CD14-positive monocyte (primary cell): ENCODE results near the gene RAB11FIP3. TPM values are rescaled to one million over a fixed set of nuclear protein-coding genes. Genes with fewer than 3 reads are reported as not detected.

Source experiments
- DNase-seq, 3 donors: peaks; one replicate each; pipeline ENCODE4 v3.0.0-alpha.2; 2011 to 2022
- H2AFZ ChIP-seq: 2 replicates; pipeline ENCODE4 v1.6.0; 2012; ENCODE audit warnings: mild to moderate bottlenecking, low read depth, low read length, inconsistent platforms; ENCODE audit not compliant: insufficient read depth, poor library complexity, severe bottlenecking
- H3K27ac ChIP-seq, 2 donors: 1 replicate in 1 of 2; 2 replicates in 1 of 2; pipeline ENCODE4 v1.5.1; 2012 to 2013; ENCODE audit warnings: low read length in 2 of 2, control low read depth in 1 of 2, inconsistent platforms in 1 of 2, low read depth in 1 of 2, mild to moderate bottlenecking in 1 of 2
- H3K27me3 ChIP-seq, 2 donors: one replicate each; pipeline versions ENCODE4 v1.6.0 to v1.6.1; 2011 to 2013; ENCODE audit warnings: low read length in 2 of 2; ENCODE audit not compliant: control insufficient read depth in 2 of 2, insufficient read depth in 2 of 2
- H3K36me3 ChIP-seq, 2 donors: replicated peaks in 1 of 2; 1 replicate in 1 of 2; 2 replicates in 1 of 2; pipeline versions ENCODE4 v1.5.1 to v1.6.1; 2012 to 2013; ENCODE audit warnings: low read length in 2 of 2, control low read depth in 1 of 2, inconsistent platforms in 1 of 2, mild to moderate bottlenecking in 1 of 2; ENCODE audit not compliant: insufficient read depth in 2 of 2, control insufficient read depth in 1 of 2
- H3K4me1 ChIP-seq, 2 donors: 1 replicate in 1 of 2; 2 replicates in 1 of 2; pipeline versions ENCODE4 v1.5.1 to v1.6.1; 2012 to 2013; ENCODE audit warnings: low read length in 2 of 2, control low read depth in 1 of 2, inconsistent platforms in 1 of 2, mild to moderate bottlenecking in 1 of 2, moderate library complexity in 1 of 2; ENCODE audit not compliant: insufficient read depth in 2 of 2, control insufficient read depth in 1 of 2
- H3K4me2 ChIP-seq: replicated peaks from 2 replicates; pipeline ENCODE3; 2012; ENCODE audit warnings: low read length, moderate library complexity, mild to moderate bottlenecking; ENCODE audit not compliant: poor library complexity, severe bottlenecking; ENCODE audit errors: extremely low read depth
- H3K4me3 ChIP-seq, 3 experiments: fragments of 200-600 bp in 1 of 3; sonication (generic) in 1 of 3; replicated peaks in 1 of 3; 1 replicate in 2 of 3; 2 replicates in 1 of 3; pipeline ENCODE4 v1.5.1; 2011 to 2013; ENCODE audit warnings: low read length in 3 of 3, mild to moderate bottlenecking in 3 of 3, control low read depth in 2 of 3, low read depth in 2 of 3, inconsistent platforms in 1 of 3, moderate library complexity in 1 of 3
- H3K79me2 ChIP-seq: 2 replicates; pipeline ENCODE4 v1.6.0; 2012; ENCODE audit warnings: mild to moderate bottlenecking, control low read depth, inconsistent platforms, low read length, moderate library complexity; ENCODE audit not compliant: insufficient read depth
- H3K9ac ChIP-seq: 2 replicates; pipeline ENCODE4 v1.6.0; 2017; ENCODE audit warnings: low read length, mild to moderate bottlenecking; ENCODE audit not compliant: insufficient read depth, poor library complexity, severe bottlenecking
- H3K9me3 ChIP-seq, 2 donors: replicated peaks in 1 of 2; 1 replicate in 1 of 2; 2 replicates in 1 of 2; pipeline versions ENCODE4 v1.5.1 to v1.6.1; 2012 to 2013; ENCODE audit warnings: low read length in 2 of 2, control low read depth in 1 of 2; ENCODE audit not compliant: control insufficient read depth in 1 of 2, insufficient read depth in 1 of 2
- H4K20me1 ChIP-seq: 2 replicates; pipeline ENCODE4 v1.6.0; 2012; ENCODE audit warnings: mild to moderate bottlenecking, low read length, control low read depth, moderate library complexity; ENCODE audit not compliant: insufficient read depth
- H3K27ac Mint-ChIP-seq, 7 donors: one replicate each; pipeline ENCODE4 v1.8.0; 2020; ENCODE audit warnings: mild to moderate bottlenecking in 7 of 7, mixed read lengths in 7 of 7, moderate library complexity in 6 of 7, inconsistent platforms in 2 of 7
- H3K27me3 Mint-ChIP-seq, 3 donors: one replicate each; pipeline ENCODE4 v1.8.0; 2021 to 2022; ENCODE audit warnings: low read depth in 3 of 3, mild to moderate bottlenecking in 3 of 3, mixed read lengths in 3 of 3, moderate library complexity in 3 of 3, inconsistent platforms in 1 of 3
- H3K36me3 Mint-ChIP-seq, 2 donors: one replicate each; pipeline ENCODE4 v1.8.0; 2020; ENCODE audit warnings: mixed read lengths in 2 of 2, inconsistent platforms in 1 of 2, mild to moderate bottlenecking in 1 of 2
- H3K4me1 Mint-ChIP-seq: one replicate; pipeline ENCODE4 v1.8.0; 2020; ENCODE audit warnings: mild to moderate bottlenecking, mixed read lengths
- H3K4me3 Mint-ChIP-seq, 2 donors: one replicate each; pipeline ENCODE4 v1.8.0; 2020; ENCODE audit warnings: mild to moderate bottlenecking in 2 of 2, mixed read lengths in 2 of 2, moderate library complexity in 1 of 2
- H3K9me3 Mint-ChIP-seq, 7 donors: one replicate each; pipeline ENCODE4 v1.8.0; 2020 to 2022; ENCODE audit warnings: mixed read lengths in 7 of 7, mild to moderate bottlenecking in 6 of 7, moderate library complexity in 6 of 7, inconsistent platforms in 2 of 7
- CTCF ChIP-seq: fragments of 200-600 bp; IDR thresholded peaks from one replicate; pipeline ENCODE4 v1.8.0; 2022; ENCODE audit warnings: antibody characterized with exemption, mild to moderate bottlenecking
- WGBS: methylation state at CpG from one replicate; pipeline ENCODE4 v1.1.5; 2013; ENCODE audit warnings: missing lambda C conversion rate; ENCODE audit not compliant: insufficient coverage; 5-methylcytosine and 5-hydroxymethylcytosine counted together
- intact Hi-C, 2 donors: fragments of 100-400 bp; cut with micrococcal nuclease; formaldehyde crosslinking; loops; one replicate each; pipeline versions ENCODE4 v1.15.0 to v1.15.1; 2023
- polyA plus RNA-seq, 3 donors: library from polyadenylated mRNA; depleted of rRNA in 1 of 3; unstranded in 2 of 3; stranded (reverse) in 1 of 3; fragments of 300-500 nt in 2 of 3; fragments of >200 nt in 1 of 3; fragmentation: Illumina TruSeq in 2 of 3; gene quantifications; 1 replicate in 2 of 3; 2 replicates in 1 of 3; pipeline ENCODE4 v1.2.3, GENCODE V29; 2012 to 2021

Gene RAB11FIP3
- polyA plus RNA-seq, 3 donors = 0.37 to 7.5 (median 0.49) TPM

GRCh38 chr16:523097-523741 is 97.8 kb downstream of the RAB11FIP3 start:
- Mint-ChIP-seq H3K9me3 (no peaks in the 10 kb centered on the region), H3K4me3 (no peak overlapping the region), H3K27me3 (peaks cover 0 to 2% (median 1%) of the 10 kb centered on the region in 3 donors), H3K27ac (peak overlapping the region in 1 of 7 donors; percentile 26), H3K4me1 (peaks cover 18% of the 10 kb centered on the region), H3K36me3 (no peaks in the 10 kb centered on the region)
- H3K4me1 ChIP-seq = peaks cover 12 to 22% of the 10 kb centered on the region in 2 donors
- no peak overlapping the region for H3K4me3 ChIP-seq
- H3K27me3 ChIP-seq = no peaks in the 10 kb centered on the region
- peaks cover 10% of the 10 kb centered on the region for H3K79me2 ChIP-seq
- peaks cover 8% of the 10 kb centered on the region for H4K20me1 ChIP-seq
- no peaks in the 10 kb centered on the region for H3K36me3 ChIP-seq
- no peak overlapping the region for H3K9ac ChIP-seq
- no peaks in the 10 kb centered on the region for H3K9me3 ChIP-seq
- H3K27ac ChIP-seq = no peak overlapping the region
- H3K4me2 ChIP-seq = no peak overlapping the region
- WGBS = 95% methylated on average over 22 of the region's 22 CpGs
- intact Hi-C loops = no loop called here
- DNase-seq = no peak
- TF ChIP-seq CTCF = no peak
- no peak overlapping the region for H2AFZ ChIP-seq

- no peak overlapping the region for H3K27ac Mint-ChIP-seq
- 89% methylated on average over 15 of the region's 24 CpGs for WGBS
- no peak overlapping the region for H3K4me3 Mint-ChIP-seq
- H3K27ac ChIP-seq = no peak overlapping the region
- H4K20me1 ChIP-seq = peaks cover 20% of the 10 kb centered on the region
- no peaks in the 10 kb centered on the region for H3K36me3 ChIP-seq
- no peak overlapping the region for H3K4me2 ChIP-seq
- no peak for TF ChIP-seq CTCF
- H3K36me3 Mint-ChIP-seq = peaks cover 0 to under 1% of the 10 kb centered on the region in 2 donors
- intact Hi-C loops = loop anchor here (5.0 kb wide), 3 partner anchors 113 to 127 kb away; partner anchors contain the start of genes METTL26 (in 2 of the 2), DECR2 (in 1 of the 2) and NME4 (in 1 of the 2)
- H3K9me3 ChIP-seq = no peaks in the 10 kb centered on the region
- H3K27me3 Mint-ChIP-seq = peaks cover 0 to 2% (median 1%) of the 10 kb centered on the region in 3 donors
- no peaks in the 10 kb centered on the region for H3K27me3 ChIP-seq
- peaks cover 29% of the 10 kb centered on the region for H3K4me1 Mint-ChIP-seq
- no peak overlapping the region for H2AFZ ChIP-seq
- peaks cover 23% of the 10 kb centered on the region for H3K79me2 ChIP-seq
- no peaks in the 10 kb centered on the region for H3K9me3 Mint-ChIP-seq
- no peak for DNase-seq
- H3K4me1 ChIP-seq = peaks cover 24 to 34% of the 10 kb centered on the region in 2 donors
- H3K4me3 ChIP-seq = no peak overlapping the region
- H3K9ac ChIP-seq = no peak overlapping the region
Measured at GRCh38 chr16:524274-525040, 99.0 kb downstream of the RAB11FIP3 start.
